HG03064 (cell line): ENCODE measurements around the gene LBR.
"Not testable (repeated sequence)": the region's sequence is repeated elsewhere in the genome, so short reads cannot be mapped to it uniquely, and the experiment has no call there.

Source experiments
- ATAC-seq: cut with Tn5 transposase; IDR thresholded peaks from one replicate; pipeline ENCODE4 v1.9.1; 2021; ENCODE audit warnings: low read depth; ENCODE audit not compliant: unreplicated experiment

Gene LBR

GRCh38 chr1:225388372-225388771 lies 39.5 kb downstream of the LBR start:
- ATAC-seq, result no peak

GRCh38 chr1:225386860-225387259 lies 41.0 kb downstream of the LBR start:
- not testable (repeated sequence) for ATAC-seq

- ATAC-seq, result no peak
These were observed 47.1 kb downstream of the LBR start for GRCh38 chr1:225380691-225381090.

GRCh38 chr1:225378880-225379279 lies 49.0 kb downstream of the LBR start:
- no peak for ATAC-seq

GRCh38 chr1:225374996-225375395 lies 52.8 kb downstream of the LBR start:
- ATAC-seq, result no peak

GRCh38 chr1:225373155-225373554 lies 54.7 kb downstream of the LBR start:
- ATAC-seq, result no peak

- ATAC-seq, result no peak
These were observed 56.4 kb downstream of the LBR start for GRCh38 chr1:225371366-225372010.

GRCh38 chr1:225368036-225368552 lies 59.7 kb downstream of the LBR start:
- ATAC-seq, result no peak

GRCh38 chr1:225366552-225366951 lies 61.3 kb downstream of the LBR start:
- no peak for ATAC-seq

- no peak for ATAC-seq
These were observed 61.8 kb downstream of the LBR start for GRCh38 chr1:225366018-225366417.

- ATAC-seq, result no peak
These were observed 63.4 kb downstream of the LBR start for GRCh38 chr1:225364439-225364838.

- no peak for ATAC-seq
These were observed 65.0 kb downstream of the LBR start for GRCh38 chr1:225362805-225363204.

- no peak for ATAC-seq
These were observed 66.7 kb downstream of the LBR start for GRCh38 chr1:225361176-225361575.

GRCh38 chr1:225360119-225360518 lies 67.7 kb downstream of the LBR start:
- ATAC-seq, result no peak

GRCh38 chr1:225355863-225356262 lies 72.0 kb downstream of the LBR start:
- ATAC-seq, result no peak

GRCh38 chr1:225354906-225355305 lies 72.9 kb downstream of the LBR start:
- no peak for ATAC-seq
